GM18870 (cell line): ENCODE data around the gene ERCC6.

Experiments
- ATAC-seq: cut with Tn5 transposase; IDR thresholded peaks from one replicate; pipeline ENCODE4 v1.9.1; 2021; ENCODE audit warnings: moderate library complexity; ENCODE audit not compliant: unreplicated experiment

Gene ERCC6

DNA sequence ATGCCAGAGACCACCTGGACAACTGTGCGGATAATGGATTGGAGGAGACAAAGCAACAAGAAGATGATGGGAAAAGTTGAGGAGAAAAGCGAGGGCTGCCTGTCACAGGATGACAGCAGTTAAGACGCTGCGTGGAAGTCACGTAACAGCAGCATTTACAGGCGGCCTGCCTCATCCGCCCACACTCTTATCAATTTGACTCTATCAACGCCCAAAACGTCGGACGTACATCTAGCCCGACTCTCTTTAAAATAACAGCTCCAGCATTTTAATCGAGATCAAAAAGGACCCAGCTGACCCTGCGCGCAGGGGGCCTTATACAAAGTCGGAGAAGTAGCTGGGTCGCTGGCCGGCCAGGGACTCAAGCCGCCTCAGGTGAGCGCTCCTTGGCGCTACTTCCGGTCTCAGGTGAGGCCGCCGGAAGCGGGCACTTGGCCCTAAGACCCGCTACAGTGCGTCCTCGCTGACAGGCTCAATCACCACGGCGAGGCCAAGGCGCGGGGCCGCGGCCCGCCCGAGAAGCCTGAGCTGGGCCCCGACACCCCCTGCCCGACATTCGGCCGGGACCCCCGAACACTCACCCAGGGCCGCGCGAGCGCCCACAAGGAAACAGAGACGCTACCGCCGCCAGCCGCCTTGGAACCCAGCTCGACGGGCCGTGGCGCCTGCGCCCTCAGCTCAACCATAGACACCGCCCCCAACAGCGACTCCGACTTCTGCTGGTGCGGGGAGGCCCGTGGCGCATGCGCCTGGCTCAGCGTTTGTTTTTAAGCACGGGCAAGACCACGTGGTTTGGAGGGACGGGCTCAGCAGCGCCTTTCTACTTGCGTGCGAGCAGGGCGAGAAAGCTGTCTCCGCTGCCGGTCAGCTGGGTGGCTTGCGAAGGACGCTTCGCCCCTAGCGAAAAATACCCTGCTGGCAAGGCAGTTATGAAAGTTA lies at the start of gene ERCC6:
Gene ERCC6 (minus strand): TSS at position 741 of the 939 bp plus-strand sequence.
- peak; percentile 74 for ATAC-seq

DNA sequence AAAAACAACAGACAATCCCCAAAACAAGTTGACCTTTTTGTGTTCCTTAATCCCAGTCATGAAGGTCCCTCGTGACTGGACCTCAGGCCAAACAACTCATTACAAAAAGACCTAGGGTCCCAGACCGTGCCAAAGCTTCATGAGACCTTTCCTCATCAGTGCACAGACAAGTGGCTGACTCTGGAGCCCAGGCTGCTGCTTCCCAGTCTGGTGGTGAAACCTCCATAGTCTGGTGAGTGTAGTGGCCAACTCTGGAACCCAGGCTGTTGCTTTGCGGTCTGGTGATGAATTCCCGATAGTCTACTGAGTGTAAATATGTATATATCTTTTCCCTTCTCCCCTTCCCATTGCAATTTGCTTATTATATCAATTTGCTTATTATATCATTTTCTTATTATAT lies 49.1 kb upstream of the ERCC6 start:
- ATAC-seq: no peak

- no peak for ATAC-seq
Observed at GRCh38 chr10:49585387-49585786, 46.5 kb upstream of the ERCC6 start.

DNA sequence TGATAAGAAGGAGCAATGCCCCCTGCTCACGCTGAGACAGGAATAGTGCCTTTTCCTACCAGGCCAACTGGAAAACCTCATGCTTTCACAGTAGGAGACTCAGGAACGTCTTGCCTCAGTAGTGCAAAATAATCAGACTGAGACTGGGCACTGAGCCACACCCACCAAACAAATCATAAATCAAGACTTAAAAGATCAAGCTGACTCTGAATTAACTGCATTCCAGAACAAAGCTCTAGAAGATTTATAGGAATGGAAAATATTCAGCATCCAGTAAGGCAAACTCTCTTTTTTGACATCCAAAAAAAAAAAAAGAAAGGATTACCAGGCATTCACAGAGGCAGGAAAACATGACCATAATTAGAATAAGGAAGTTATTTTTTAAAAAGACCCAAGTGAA lies 40.7 kb upstream of the ERCC6 start:
- no peak for ATAC-seq

DNA sequence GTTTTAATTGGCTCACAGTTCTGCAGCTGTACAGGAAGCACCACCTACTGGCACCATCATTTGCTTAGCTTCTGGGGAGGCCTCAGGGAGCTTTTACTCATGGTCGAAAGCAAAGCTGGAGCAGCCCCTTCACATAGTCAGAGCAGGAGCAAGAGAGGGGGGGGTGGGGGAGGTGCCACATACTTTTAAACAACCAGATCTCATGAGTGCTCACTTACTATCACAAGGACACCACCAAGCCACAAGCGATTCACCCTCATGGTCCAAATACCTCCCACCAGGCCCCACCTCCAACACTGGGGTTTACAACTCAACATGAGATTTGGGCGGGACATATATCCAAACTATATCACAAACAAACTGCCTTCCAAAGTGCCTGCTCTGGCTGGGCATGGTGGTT lies 39.5 kb upstream of the ERCC6 start:
- ATAC-seq: no peak

GRCh38 chr10:49577182-49577925 lies 38.4 kb upstream of the ERCC6 start:
- ATAC-seq: no peak

GRCh38 chr10:49575489-49576072 lies 36.7 kb upstream of the ERCC6 start:
- no peak for ATAC-seq

GRCh38 chr10:49572594-49573114 lies 33.7 kb upstream of the ERCC6 start:
- ATAC-seq: no peak

GRCh38 chr10:49571388-49571787 lies 32.5 kb upstream of the ERCC6 start:
- no peak for ATAC-seq

- ATAC-seq: no peak
Observed at GRCh38 chr10:49569031-49569631, 30.2 kb upstream of the ERCC6 start.

- ATAC-seq: peak; percentile 63
Observed at GRCh38 chr10:49568235-49568634, 29.3 kb upstream of the ERCC6 start.

GRCh38 chr10:49567810-49568209 lies 28.9 kb upstream of the ERCC6 start:
- ATAC-seq: no peak

- no peak for ATAC-seq
Observed at GRCh38 chr10:49564461-49565009, 25.6 kb upstream of the ERCC6 start.

DNA sequence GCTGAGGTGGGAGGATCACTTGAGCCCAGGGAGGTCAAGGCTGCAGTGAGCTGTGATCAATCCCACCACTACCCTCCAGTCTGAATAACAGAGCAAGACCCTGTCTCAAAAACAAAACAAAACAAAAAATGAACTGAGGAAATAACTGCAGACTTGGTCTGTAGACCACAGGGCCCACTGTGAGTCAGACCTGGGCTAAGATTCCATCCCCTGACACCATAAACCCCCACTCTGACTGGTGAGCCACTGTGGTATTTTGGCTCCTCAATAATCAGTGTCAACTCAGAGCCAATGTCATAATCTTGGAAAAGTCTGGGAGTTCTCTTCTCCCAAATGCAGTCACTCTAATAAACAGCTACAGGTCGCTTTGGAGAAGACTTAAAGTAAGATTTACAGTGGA lies 24.0 kb upstream of the ERCC6 start:
- ATAC-seq: no peak

DNA sequence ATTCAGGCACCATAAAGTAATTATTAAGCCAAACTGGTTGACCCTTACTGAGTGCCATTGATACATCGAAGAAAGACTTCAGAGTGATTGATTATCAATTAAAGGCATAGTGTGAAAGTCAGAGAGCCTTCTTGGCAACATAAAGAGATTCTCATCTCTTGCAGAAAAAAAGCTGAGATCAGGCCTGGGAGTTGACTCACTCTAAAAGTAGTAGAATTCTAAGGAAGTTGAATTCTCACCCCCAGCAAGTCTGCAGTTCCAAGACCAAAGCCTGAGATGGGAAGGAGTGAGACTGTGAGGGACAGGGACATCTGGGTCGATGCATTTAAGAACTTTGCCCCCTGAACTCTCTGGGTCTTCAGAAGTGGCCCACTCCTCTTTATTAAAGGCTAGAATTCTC lies 21.6 kb upstream of the ERCC6 start:
- no peak for ATAC-seq

- no peak for ATAC-seq
Observed at GRCh38 chr10:49559476-49559875, 20.6 kb upstream of the ERCC6 start.

- ATAC-seq: no peak
Observed at GRCh38 chr10:49558190-49558589, 19.3 kb upstream of the ERCC6 start.

DNA sequence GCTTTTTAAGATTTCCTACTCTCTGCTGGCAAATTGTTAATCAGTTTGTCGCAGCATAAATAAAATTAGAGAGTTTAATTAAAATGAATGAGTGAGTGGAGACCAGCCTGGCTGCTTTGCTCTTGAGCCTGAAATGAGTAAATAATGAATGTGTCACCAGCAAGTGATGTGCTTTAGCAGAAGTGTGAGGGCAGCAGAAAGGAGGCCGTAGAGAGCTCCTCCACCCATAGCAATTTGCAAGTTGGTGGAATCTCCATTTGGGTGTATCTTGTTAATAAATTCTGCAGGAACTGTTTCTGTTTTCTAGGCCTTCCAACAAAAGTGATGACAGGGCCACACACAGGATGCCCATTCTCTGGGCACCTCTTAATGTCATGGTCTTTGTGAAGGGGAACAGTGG lies 18.8 kb upstream of the ERCC6 start:
- no peak for ATAC-seq

DNA sequence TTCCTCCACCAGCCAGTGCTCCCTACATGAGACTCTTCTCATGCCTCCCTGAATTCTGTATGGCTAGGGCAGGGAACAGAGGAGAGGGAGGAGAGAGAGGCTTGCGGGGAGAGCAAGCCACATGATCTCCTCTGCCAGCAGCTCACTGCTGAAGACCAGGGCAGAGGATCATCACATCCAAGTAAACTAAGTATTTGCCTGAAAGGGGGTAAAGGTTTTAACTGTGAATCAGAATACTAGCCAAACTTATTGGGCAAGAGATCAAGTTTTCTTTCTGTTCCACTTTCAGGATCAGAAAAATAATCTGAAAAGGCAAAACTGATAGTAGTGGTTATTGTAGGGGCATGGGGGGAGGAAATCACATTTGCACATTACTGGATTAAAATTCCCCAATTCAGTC lies 17.8 kb upstream of the ERCC6 start:
- no peak for ATAC-seq

- ATAC-seq: no peak
Observed at GRCh38 chr10:49552277-49552676, 13.4 kb upstream of the ERCC6 start.

- ATAC-seq: no peak
Observed at GRCh38 chr10:49550563-49550962, 11.6 kb upstream of the ERCC6 start.
